ENCODE measurements around the gene EMSY. TPM values are rescaled to one million over a fixed set of nuclear protein-coding genes. Genes with fewer than 3 reads are reported as not detected.

The EMSY gene
- total RNA-seq, 1 donor from 2014 or later: 20.2 TPM

- no peak for TF ChIP-seq CTCF (IDR thresholded peaks at IDR 0.05; ENCODE audit: unreplicated experiment)
- Mint-ChIP-seq H3K27me3 (ENCODE audit: unreplicated experiment) (no peaks in the 10 kb centered on the region), H3K4me1 (ENCODE audit: unreplicated experiment) (no peaks in the 10 kb centered on the region), H3K36me3 (ENCODE audit: low read depth, unreplicated experiment) (peaks cover 12% of the 10 kb centered on the region), H3K9me3 (ENCODE audit: unreplicated experiment) (no peaks in the 10 kb centered on the region), H3K4me3 (ENCODE audit: unreplicated experiment) (no peak overlapping the region), H3K27ac (ENCODE audit: unreplicated experiment) (no peak overlapping the region)
- no peak for DNase-seq (ENCODE audit: low spot score)
Observed at GRCh38 chr11:76465701-76466100, 20.9 kb downstream of the EMSY start.

DNA sequence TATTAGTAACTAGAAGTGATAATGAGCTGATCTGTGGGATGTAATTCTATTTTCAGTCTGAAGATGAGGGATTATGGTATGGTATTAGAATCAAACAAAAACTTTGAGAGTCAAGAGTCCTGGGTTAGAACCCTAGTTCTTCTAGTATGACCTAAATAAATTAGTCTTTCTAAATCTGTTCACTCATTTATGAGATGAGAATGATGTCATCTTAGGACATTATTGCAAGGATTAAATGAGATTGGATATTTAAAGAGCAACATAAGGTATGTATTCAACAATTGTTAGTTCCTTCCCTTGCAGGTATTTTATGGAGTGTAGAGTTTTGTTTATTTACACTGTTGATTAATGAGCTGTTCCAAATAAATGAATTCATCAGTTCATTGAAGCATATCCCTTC lies 21.8 kb downstream of the EMSY start:
- Mint-ChIP-seq H3K4me1 (ENCODE audit: unreplicated experiment) (no peaks in the 10 kb centered on the region), H3K36me3 (ENCODE audit: low read depth, unreplicated experiment) (peaks cover 12% of the 10 kb centered on the region), H3K4me3 (ENCODE audit: unreplicated experiment) (no peak overlapping the region), H3K9me3 (ENCODE audit: unreplicated experiment) (no peaks in the 10 kb centered on the region), H3K27ac (ENCODE audit: unreplicated experiment) (no peak overlapping the region), H3K27me3 (ENCODE audit: unreplicated experiment) (no peaks in the 10 kb centered on the region)
- TF ChIP-seq CTCF (IDR thresholded peaks at IDR 0.05; ENCODE audit: unreplicated experiment): no peak
- no peak for DNase-seq (ENCODE audit: low spot score)

- H3K9me3 Mint-ChIP-seq (ENCODE audit: unreplicated experiment): no peaks in the 10 kb centered on the region
- TF ChIP-seq CTCF (IDR thresholded peaks at IDR 0.05; ENCODE audit: unreplicated experiment): no peak
- H3K4me1 Mint-ChIP-seq (ENCODE audit: unreplicated experiment): no peaks in the 10 kb centered on the region
- H3K27ac Mint-ChIP-seq (ENCODE audit: unreplicated experiment): no peak overlapping the region
- peaks cover 9% of the 10 kb centered on the region for H3K36me3 Mint-ChIP-seq (ENCODE audit: low read depth, unreplicated experiment)
- H3K27me3 Mint-ChIP-seq (ENCODE audit: unreplicated experiment): no peaks in the 10 kb centered on the region
- DNase-seq (ENCODE audit: low spot score): no peak
- no peak overlapping the region for H3K4me3 Mint-ChIP-seq (ENCODE audit: unreplicated experiment)
Observed at GRCh38 chr11:76469141-76469540, 24.3 kb downstream of the EMSY start.

GRCh38 chr11:76471382-76471781 lies 26.6 kb downstream of the EMSY start:
- no peak for DNase-seq (ENCODE audit: low spot score)
- H3K4me3 Mint-ChIP-seq (ENCODE audit: unreplicated experiment): no peak overlapping the region
- no peak for TF ChIP-seq CTCF (IDR thresholded peaks at IDR 0.05; ENCODE audit: unreplicated experiment)
- H3K27me3 Mint-ChIP-seq (ENCODE audit: unreplicated experiment): no peaks in the 10 kb centered on the region
- no peaks in the 10 kb centered on the region for H3K4me1 Mint-ChIP-seq (ENCODE audit: unreplicated experiment)
- peaks cover 5% of the 10 kb centered on the region for H3K36me3 Mint-ChIP-seq (ENCODE audit: low read depth, unreplicated experiment)
- no peaks in the 10 kb centered on the region for H3K9me3 Mint-ChIP-seq (ENCODE audit: unreplicated experiment)
- no peak overlapping the region for H3K27ac Mint-ChIP-seq (ENCODE audit: unreplicated experiment)

DNA sequence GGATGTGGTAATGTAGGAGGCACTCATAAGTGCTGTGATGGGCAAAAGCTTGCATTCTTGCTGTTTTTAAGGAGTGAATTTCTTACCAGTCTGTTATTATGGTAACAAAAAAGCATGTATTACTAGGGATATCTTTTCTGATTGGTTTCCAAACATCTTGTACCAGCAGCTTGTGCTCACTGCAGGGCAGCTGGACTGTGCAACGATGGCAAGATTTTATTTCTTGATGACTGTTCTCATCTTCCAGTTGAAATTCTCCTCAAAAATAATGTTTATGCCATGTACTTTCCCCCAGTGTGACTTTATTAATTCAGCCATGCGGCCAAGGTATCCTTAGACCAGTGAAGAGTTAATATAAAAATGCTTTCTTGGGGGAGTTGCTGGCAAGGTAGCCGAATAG lies 35.4 kb downstream of the EMSY start:
- peaks cover 42% of the 10 kb centered on the region for H3K36me3 Mint-ChIP-seq (ENCODE audit: low read depth, unreplicated experiment)
- no peak overlapping the region for H3K27ac Mint-ChIP-seq (ENCODE audit: unreplicated experiment)
- no peaks in the 10 kb centered on the region for H3K4me1 Mint-ChIP-seq (ENCODE audit: unreplicated experiment)
- TF ChIP-seq CTCF (IDR thresholded peaks at IDR 0.05; ENCODE audit: unreplicated experiment): no peak
- no peak for DNase-seq (ENCODE audit: low spot score)
- H3K9me3 Mint-ChIP-seq (ENCODE audit: unreplicated experiment): no peaks in the 10 kb centered on the region
- H3K27me3 Mint-ChIP-seq (ENCODE audit: unreplicated experiment): no peaks in the 10 kb centered on the region
- H3K4me3 Mint-ChIP-seq (ENCODE audit: unreplicated experiment): no peak overlapping the region
